HG03521 (cell line): ENCODE data around the gene MCTS1.
"Not testable (repeated sequence)": the region's sequence is repeated elsewhere in the genome, so short reads cannot be mapped to it uniquely, and the experiment has no call there.

Source experiments
- ATAC-seq: cut with Tn5 transposase; IDR thresholded peaks from one replicate; pipeline ENCODE4 v1.9.1; 2021; ENCODE audit warnings: mild to moderate bottlenecking, moderate library complexity; ENCODE audit not compliant: unreplicated experiment

MCTS1 gene

DNA sequence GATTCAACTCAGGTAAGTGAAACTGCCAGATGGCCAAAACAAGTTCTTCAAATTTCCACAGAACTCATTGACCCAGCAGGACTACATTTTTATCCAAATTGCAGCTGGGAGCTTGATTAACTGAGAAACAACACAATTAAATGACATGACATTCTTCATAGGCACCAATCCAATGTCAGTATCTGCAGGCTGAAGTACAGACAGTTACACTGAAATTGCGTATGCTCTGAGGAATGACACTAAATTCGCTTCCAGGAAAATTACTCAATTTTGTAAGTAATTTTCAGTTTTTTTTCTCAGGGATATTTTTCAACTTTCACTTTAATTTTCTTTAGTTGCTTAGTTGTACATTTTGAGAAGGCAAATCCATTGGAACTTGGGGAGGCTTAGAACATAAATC, 21.5 kb downstream of the MCTS1 start:
- ATAC-seq = no peak

DNA sequence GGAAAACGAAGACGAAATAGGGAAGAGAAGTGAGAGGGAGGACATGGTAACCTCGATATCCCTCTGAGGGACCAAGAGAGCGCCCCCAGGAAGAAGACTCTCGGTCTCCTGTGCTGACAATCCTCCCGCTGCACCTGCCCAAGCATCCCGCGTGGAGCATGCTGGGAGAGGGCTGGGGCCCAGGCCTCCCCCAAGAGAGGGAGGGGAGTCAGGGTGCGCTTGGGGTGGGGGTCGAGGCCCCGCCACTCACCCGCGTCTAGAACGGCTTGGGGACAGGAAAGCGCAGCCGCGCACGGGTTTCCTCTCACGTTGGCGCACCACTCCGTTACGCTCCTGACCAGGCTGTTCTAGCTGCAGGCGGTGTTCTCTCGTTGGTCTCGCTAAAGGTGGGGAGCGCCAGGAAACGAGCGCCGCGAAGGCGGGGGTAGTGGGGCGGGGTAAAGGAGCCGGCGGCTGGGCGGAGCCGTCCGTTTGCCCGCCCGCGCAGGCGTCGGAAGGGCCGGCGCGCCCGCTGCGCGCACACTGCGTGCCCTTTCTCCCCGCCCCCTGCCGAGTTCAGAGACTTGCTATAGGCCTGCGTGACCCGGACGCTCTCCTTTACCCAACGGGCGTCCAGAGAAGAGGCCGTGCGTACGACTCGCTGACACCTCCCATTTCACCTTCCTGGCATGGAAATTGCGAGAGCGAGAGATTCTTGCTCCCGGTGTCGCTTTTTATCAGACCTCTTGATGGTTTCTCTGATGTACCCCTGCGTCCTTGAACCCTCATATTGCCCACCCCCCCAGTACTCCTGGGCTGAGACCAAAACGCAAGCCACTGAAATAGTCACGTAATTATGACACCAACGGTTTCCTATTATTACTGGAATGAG, 26.0 kb downstream of the MCTS1 start, which contains the start of gene C1GALT1C1:
TSS of gene C1GALT1C1 (minus strand) at position 388 of the 871 bp plus-strand sequence. CDS start 2,888 bp downstream, outside the sequence.
- ATAC-seq = peak; percentile 96

DNA sequence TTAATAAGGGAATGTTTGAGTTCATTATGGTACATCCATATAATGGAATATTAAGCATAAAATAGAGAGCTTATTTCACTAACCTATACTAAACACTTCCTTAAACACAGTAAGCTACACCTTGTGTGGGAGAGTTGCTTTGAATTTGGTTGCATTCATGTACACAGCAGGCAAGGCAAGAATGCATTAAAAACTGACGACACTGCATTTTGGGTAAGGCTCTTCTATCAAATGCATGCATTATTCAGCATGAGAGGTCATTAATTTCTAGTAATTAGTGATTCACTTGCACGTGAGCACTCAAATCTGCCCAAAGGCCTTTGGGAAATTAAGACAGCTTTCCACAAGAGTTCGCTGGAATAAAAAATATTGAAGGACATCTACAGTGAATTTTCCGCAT, 34.7 kb downstream of the MCTS1 start:
- no peak for ATAC-seq

DNA sequence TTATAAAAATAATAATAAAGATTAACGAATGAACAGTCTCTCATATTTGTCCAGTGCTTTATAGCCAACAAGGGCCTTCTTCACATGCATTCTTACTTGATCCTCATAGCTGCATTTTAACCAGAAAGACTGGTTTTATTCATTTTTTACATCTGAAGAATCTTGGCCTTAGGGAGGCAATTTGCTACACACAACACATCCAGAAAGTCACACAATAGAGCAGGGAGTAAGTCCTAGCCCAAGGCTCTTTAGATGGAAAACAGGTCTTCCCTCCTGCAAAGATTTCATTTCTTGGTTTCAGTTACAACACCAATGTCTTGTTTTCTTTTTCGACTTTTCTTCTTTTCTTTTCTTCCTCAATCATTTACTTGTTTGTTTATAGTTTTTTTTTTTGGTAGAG, 39.0 kb downstream of the MCTS1 start:
- no peak for ATAC-seq

DNA sequence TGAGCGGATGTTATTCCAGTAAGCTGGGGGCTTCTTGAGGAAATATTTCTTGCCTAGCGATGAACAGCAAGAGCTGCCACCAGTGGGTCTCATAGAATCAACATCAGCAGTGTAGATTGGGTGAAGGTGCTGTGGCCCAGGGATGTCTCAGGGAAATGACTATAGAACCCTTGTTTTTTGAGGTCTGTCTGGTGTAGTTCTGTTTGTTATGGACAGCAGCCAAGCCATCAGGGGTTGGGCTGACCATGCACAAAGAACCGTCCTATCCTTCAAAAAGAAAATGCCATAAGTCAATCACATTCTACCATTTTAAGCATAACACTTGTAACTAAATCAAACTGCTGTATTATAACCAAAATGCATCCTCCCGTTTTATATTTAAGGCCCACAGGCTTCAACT, 43.2 kb downstream of the MCTS1 start:
- ATAC-seq = no peak

DNA sequence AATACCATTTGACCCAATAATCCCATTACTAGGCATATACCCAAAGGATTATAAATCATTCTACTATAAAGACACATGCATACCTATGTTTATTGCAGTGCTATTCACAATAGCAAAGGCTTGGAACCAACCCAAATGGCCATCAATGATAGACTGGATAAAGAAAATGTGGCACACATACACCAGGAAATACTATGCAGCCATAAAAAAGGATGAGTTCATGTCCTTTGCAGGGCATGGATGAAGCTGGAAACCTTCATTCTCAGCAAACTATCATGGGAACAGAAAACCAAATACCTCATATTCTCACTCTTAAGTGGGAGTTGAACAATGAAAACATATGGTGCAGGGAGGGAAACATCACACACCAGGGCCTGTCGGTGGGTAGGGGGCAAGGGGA, 48.4 kb downstream of the MCTS1 start:
- ATAC-seq = not testable (repeated sequence)

DNA sequence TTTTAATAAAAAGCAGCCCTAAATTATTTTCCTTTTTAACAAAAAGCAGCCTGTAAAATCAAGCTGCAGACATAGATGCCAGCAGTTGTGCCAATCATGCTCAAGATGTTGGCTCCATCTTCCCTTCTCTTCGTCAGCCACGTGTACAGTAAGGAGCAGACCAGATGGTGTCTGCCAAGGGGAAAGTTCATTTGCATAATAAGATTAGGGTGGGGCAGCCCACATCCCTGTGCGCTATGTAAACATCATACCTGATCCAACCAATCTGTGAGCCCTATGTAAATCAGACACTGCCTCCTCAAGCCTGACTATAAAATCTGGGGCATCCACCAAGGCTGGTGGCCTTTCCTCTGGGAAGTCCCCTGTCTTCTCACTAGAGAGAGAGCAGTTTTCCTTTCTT, 49.1 kb downstream of the MCTS1 start:
- no peak for ATAC-seq

DNA sequence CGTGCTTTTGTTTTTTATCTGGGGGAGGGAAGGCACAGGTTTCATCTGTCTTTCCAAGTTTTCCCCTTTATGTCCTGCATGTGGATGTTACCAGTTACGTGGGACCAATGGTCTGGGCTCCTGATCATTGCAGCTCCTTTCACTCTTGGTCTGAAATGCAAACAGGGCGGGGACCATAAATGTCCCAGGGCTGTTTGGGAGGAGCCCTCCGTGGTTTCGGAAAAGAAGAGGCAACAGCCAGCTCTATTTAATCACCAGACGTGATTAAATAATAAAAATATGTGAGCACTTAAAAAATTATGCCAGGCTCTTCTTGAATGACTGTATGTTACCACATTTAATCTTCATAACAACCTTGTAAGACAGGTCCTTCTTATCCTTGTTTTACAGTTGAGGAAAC, 56.7 kb downstream of the MCTS1 start:
- ATAC-seq = no peak
